Measurements from ENCODE around the gene ANKZF1.

ANKZF1 gene

DNA sequence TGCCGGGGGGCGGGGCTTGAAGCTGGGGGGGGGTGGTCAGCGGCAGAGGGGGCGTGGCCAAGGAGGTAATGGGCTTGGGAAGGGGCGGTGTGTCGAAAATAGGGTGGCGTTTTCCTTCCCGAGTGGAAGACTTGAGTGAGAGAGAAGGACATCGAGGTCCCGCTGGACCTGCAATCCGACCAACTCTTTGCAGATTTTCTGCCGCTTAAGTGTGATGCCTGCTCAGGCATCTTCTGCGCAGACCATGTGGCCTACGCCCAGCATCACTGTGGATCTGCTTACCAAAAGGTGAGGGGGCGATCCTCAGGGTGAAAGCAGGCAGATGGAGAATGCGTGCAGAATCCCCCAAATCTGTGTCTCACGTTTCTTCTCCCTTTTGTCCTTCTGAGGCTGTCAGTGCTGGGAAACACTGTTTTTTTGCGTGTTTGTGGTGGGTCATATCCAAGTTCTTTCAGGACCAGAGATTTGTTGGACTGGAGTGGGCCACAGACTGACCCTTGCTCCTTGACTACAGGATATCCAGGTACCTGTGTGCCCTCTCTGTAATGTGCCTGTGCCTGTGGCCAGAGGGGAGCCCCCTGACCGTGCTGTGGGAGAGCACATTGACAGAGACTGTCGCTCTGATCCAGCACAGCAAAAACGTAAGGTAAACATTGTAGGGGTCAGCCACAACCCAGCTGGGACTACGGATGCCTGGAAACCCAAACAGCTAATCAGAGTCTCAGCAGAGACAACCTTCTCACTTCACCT lies 22.3 kb upstream of the ANKZF1 start:
- no peak for DNase-seq (ENCODE audit: low read depth in 2 of 2)

GRCh38 chr2:219207884-219208740 lies 21.5 kb upstream of the ANKZF1 start:
- no peak for DNase-seq (ENCODE audit: low read depth in 2 of 2)

DNA sequence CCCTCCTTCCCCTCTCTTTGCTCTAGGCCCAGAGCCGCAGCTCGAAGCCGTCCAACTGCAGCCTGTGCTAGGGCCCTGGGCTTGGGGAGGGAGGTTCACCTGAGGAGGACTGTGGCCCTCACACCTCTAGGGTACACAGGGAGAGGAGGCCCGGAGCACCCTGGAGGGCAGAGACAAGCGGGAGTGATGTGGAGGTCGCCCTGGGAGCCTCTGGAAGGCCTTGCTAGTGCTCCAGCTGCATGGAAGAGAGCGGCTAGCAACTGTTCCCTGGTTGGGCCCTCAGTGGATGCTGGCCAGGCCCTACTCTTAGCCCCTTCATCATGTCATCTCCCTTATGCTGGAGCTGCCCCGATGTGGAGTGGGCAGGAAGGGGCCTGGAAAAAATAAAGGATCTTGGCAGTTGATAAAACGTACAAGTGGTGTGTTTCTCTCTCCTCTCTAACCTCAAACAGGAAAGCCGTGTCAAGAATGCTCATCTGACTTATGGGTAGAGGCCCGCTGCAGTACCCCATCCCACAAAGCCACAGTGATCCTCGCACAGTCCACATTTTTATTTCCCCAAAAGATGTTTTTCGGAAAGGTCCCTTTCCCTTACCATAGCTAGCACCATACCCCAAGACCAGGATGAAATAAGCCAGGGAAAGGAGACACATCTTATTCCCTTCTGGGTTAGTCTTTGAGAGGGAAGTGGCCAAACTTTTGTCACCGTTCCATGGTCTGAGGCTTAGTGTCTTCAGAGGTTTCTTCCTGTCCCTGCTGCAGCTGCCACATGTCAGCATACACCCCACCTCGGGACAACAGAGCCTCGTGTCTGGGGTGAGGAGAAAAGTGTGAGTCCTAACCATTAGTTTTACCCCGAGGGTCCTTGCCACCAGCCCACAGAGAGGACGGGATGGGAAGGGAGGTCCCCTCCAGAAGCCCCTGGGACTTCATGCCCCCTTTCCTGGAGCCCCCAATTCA lies 20.1 kb upstream of the ANKZF1 start:
- DNase-seq (ENCODE audit: low read depth in 2 of 2), result no peak

DNA sequence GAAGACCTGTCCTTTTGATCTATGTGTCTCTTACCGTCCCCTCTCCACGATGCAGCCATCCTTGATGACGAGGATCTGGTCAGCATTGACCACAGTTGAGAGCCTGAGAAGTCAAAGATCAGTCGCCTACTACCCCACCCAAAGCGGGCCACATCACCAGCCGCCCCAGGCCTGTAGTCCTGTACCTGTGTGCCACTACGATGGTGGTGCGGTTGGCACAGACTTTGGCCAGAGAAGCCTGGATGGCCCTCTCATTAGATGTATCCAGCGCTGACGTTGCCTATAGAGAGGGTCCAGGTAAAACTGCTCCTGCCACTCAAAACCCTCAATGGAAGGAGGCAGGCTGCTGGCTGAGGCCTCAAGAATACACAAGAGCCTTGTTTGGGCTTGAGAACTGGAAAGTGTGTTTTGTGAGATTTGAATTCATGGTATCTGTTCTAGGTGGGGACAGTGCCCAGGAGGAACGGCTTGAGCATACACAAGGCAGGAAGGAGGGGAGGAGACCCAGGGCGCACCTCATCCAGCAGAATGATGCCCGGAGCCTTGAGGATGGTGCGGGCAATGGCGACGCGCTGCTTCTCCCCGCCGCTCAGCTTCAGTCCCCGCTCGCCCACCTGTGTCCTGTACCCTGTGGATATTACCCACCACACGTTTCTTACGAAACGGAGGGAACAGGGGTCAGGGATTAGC lies 19.3 kb upstream of the ANKZF1 start:
- no peak for DNase-seq (ENCODE audit: low read depth in 2 of 2)

DNA sequence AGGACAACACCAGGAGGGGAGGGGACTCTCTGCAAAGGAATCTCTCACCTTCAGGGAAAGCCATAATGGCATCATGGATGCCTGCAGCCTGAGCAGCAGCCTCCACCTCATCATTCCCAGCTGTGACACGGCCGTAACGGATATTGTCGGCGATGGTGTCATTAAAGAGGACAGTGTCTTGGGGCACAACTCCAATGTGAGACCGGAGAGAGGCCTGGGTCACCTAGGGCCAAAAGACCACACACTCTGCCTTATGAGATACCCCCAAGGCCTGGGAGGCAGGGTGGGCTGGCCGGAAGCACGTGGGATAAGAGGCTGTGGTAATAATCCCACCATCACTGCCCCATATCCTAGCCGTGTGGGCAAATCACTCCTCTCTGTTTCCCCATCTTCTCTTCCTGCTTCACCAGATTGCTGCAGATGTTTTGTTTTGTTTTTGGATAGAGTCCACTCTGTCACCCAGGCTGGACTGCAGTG lies 18.7 kb upstream of the ANKZF1 start:
- DNase-seq (ENCODE audit: low read depth in 2 of 2), result no peak

GRCh38 chr2:219213026-219213415 lies 16.6 kb upstream of the ANKZF1 start:
- DNase-seq (ENCODE audit: low read depth in 2 of 2), result no peak

- DNase-seq (ENCODE audit: low read depth in 2 of 2), result no peak
Measured at GRCh38 chr2:219213486-219214071, 16.0 kb upstream of the ANKZF1 start.

DNA sequence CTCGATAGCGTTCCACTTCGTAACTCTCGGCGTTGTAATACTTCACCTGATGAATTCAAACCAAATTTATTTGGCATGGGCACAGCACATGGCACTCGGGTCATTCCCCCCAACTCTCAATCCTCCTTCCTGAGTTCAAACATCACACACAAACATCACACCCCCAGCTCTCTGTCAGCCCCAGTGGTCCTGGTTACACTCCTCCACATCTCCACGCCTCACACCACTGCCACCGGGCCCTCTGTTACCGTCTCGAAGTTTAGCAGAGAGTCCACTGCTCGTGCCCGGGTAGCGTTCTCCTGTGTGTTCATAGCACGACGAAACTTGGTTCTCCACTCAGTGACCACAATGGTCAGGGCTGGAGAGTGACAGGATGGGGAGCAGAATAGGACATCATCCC lies 15.5 kb upstream of the ANKZF1 start:
- DNase-seq (ENCODE audit: low read depth in 2 of 2), result no peak

- no peak for DNase-seq (ENCODE audit: low read depth in 2 of 2)
Measured at GRCh38 chr2:219214786-219215185, 14.8 kb upstream of the ANKZF1 start.

- no peak for DNase-seq (ENCODE audit: low read depth in 2 of 2)
Measured at GRCh38 chr2:219215871-219216534, 13.6 kb upstream of the ANKZF1 start.

- no peak for DNase-seq (ENCODE audit: low read depth in 2 of 2)
Measured at GRCh38 chr2:219216535-219216915, 13.1 kb upstream of the ANKZF1 start.

DNA sequence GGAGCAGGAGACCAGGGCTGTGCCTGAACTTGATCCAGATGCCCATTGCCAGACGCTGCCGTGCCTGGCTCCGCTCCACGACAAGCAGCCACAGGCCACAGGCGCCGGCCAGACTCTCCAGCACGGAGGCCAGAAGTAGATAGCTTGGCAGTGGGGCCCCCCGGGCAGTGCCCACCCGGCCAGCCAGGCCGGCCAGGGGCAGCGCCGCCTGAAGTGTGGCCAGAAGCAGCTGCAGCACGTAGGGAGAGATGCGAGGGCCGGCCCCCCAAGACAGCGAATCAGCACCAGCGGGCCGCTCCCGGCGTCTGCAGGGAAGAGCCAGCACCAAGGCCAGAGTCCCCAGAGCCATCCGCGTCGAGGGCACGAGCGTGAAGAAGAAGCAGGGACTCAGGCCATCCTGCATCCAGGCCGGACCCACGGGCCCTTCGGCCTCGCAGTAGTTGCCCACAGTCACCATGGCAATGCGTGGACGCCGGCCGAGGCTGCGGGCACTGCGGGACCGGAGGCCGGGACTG lies 11.3 kb upstream of the ANKZF1 start:
- no peak for DNase-seq (ENCODE audit: low read depth in 2 of 2)

DNA sequence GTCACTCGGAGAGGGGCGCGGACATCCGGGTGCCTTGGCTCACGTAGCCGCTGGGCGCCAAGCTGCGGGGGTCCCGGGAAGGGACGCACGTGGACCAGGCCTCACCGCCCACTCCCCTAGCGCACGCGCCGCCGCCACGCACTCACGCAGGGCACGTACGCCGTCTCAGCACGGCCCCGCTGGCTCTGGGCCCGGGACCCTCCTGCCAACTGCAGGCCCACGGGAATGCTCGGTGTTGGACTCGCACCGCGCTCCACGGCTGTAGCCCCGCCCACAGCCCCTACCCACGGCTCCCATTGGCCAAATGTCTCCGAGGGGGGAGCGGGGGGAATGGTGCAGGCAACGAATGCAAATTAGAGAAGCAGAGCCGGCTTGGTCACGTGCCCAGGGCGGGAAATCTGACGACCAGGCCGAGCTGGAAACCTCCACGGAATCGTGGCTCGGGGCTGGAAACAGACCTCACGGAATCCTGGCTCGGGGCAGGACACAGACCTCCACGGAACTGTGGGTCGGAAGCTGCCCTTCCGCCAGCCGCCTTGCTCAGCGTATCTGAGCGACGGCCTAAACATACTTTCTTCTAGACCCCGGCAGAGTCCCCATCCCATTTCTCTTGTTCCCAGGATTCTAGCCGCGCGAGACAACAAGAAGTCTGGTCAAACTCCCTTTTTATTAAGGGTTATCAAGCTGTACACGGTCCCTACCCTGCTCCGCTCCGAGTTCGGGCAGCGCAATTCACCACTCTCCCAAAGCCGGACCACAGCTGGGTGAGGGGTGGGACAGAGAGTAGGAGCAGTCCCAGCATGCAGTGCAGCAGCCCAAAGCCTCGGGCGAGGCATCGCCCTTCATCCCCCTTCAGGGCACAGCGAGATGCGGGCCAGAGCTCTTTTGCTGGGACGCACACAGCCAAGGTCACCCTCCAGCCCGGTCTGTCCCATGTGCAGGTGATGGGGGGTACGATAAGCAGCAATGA lies 10.6 kb upstream of the ANKZF1 start, which contains the start of gene ABCB6:
ABCB6 (minus strand) TSS at position 227 of the 970 bp plus-strand sequence. CDS start 285 bp downstream, outside the sequence.
- peak; percentile 83 to 87 for DNase-seq (ENCODE audit: low read depth in 2 of 2)

DNA sequence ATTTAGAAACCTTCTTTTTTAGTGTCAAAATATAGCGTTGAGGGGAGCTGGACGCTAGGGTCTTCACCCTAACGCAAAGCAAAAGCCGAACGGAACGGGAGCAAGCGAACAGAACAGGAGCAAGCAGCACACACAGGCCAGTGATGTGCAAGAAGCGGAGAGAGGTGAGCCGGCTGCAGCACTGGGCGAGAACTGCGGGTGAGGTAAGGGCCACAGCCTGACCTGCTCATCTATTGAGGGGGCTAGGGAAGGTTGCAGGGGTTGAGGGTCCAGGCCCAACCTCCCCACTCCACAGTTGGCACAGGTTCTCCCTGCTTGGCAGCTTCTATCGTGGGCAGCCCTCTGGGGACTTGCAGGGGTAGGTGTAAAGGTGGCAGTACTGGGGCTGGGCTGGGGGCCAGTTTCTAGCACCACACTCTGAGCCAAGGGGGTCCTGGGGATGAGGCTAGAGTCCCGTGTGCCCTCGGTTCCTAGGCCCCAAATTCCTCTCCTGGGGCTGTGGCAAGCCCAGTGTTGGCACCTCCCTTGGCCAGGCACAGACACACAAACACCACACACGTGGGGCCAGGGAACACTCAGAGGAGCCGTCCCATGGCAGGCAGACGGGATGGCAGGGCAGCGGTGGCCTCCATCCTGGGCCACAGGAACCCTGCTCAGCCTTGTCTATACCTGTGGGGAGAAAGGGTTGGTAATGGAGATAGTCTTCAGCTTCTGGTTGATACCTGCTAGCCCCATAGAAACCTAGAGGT lies 9.6 kb upstream of the ANKZF1 start:
- DNase-seq (ENCODE audit: low read depth in 2 of 2), result no peak

DNA sequence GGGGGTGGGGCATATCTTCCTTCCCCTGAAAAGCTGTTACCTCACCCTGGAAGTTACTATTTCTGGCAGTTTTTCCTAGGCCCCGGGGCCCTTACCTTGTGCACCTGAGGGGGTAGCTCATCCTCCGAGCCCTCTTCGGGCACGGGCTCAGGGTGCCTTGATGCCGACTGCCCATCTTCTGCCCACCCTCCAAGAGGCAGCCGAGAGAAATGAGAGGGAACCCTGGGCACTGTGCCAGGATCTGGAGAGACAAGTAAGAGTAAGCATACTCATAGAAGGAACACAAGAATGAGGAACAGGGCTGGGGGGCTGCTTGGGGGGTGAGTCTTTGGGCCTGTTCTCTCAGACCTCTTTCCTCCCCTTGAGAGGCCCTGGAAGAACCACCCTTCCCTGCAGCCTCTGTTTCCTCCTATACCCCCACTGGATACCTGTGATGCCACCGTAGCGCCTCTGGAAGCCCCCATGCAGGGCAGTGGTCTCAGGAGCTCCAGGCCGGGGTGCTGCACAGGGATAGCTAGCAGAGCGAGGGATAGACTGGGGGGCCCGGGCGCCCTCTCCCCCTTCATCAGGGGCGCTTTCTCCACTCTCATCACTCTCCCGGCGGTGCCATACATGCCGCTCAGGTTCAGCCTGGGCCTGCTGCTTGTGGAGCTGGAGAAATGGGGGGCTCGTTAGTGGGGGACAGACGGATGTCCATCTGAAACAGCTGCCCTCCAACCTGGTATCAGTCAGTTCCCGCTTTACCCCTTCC lies 8.8 kb upstream of the ANKZF1 start:
- no peak for DNase-seq (ENCODE audit: low read depth in 2 of 2)

DNA sequence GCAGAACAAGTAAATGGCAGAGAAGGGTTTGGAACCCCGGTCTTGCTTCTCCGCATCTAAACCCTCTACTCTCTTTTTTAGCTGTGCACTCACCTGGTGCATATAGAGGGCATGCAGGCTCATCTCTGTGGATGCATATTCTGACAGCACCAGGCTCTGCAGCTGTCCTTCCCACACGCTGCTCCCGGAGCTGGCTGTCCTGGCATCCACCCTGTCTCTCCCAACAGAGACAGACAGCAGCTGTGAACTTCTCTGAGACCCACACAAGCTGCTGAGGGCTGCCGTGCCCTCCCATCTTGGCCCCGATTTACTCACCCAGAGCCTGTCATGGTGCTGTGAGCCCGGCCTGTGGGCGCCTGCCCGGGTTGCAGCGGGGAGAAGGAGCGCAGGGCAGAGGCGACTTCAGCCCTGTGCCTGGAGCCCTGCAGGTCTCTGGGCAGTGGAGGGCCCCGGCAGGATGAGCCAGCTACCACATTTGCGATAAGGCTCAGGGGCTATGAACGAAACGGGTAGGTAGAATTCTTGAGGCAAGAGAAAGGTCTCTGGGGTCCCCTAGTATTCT lies 7.6 kb upstream of the ANKZF1 start:
- DNase-seq (ENCODE audit: low read depth in 2 of 2), result no peak

All from activated CD4-positive, alpha-beta T cell treated with anti-CD3 and anti-CD28 coated beads for 24 hours (primary cell).